Choroid plexus epithelial cell (primary cell): ENCODE measurements around the gene AUTS2.

Experiments
- DNase-seq: peaks from one replicate; pipeline ENCODE4 v3.0.0-alpha.2; 2010; ENCODE audit warnings: low read depth
- H3K4me3 ChIP-seq: 2 replicates; pipeline ENCODE4 v1.5.1; 2011; ENCODE audit warnings: low read depth, mild to moderate bottlenecking, control low read depth, low read length, moderate library complexity
- CTCF ChIP-seq: conservative IDR thresholded peaks from 2 replicates; pipeline ENCODE4 v1.5.1; 2011; ENCODE audit warnings: low read depth, mild to moderate bottlenecking, control low read depth, inconsistent platforms, low read length, moderate library complexity

Gene AUTS2

GRCh38 chr7:70343519-70343918 lies 745.2 kb downstream of the AUTS2 start:
- no peak for DNase-seq

GRCh38 chr7:70344726-70345125 lies 746.5 kb downstream of the AUTS2 start:
- TF ChIP-seq CTCF: no peak
- no peak for DNase-seq
- H3K4me3 ChIP-seq: no peak overlapping the region

More at GRCh38 chr7:70343519-70343918, 745.2 kb downstream of the AUTS2 start:
- H3K4me3 ChIP-seq: no peak overlapping the region
- TF ChIP-seq CTCF: no peak

GRCh38 chr7:70346844-70347462 lies 748.7 kb downstream of the AUTS2 start:
- no peak overlapping the region for H3K4me3 ChIP-seq
- no peak for TF ChIP-seq CTCF
- no peak for DNase-seq

GRCh38 chr7:70347463-70348254 lies 749.4 kb downstream of the AUTS2 start:
- H3K4me3 ChIP-seq: no peak overlapping the region
- no peak for TF ChIP-seq CTCF
- DNase-seq: no peak

- no peak for DNase-seq
- no peak for TF ChIP-seq CTCF
- no peak overlapping the region for H3K4me3 ChIP-seq
These were observed 750.8 kb downstream of the AUTS2 start for GRCh38 chr7:70349031-70349430.

- DNase-seq: no peak
These were observed 751.5 kb downstream of the AUTS2 start for GRCh38 chr7:70349819-70350218.

More at GRCh38 chr7:70349819-70350218, 751.5 kb downstream of the AUTS2 start:
- TF ChIP-seq CTCF: no peak
- no peak overlapping the region for H3K4me3 ChIP-seq
